Testis (tissue), 3 donors: ENCODE measurements around the gene ZMYND19. TPM values are rescaled to one million over a fixed set of nuclear protein-coding genes. Genes with fewer than 3 reads are reported as not detected.
A peak's percentile ranks its signal among the peaks of the same experiment; 100 is the strongest.

ENCODE experiments used
- DNase-seq: peaks from one replicate; pipeline ENCODE4 v3.0.0-alpha.2; 2019
- H3K27ac ChIP-seq, 2 donors: fragments of 200-600 bp; sonication (generic); one replicate each; pipeline ENCODE4 v1.5.1; 2019
- H3K27me3 ChIP-seq: fragments of 200-600 bp; sonication (generic); one replicate; pipeline ENCODE4 v1.5.1; 2019
- H3K36me3 ChIP-seq: fragments of 200-600 bp; sonication (generic); one replicate; pipeline ENCODE4 v1.5.1; 2017; ENCODE audit warnings: low read depth; ENCODE audit errors: missing control alignments
- H3K4me1 ChIP-seq: fragments of 200-600 bp; sonication (generic); one replicate; pipeline ENCODE4 v1.5.1; 2019
- H3K4me3 ChIP-seq, 2 donors: fragments of 200-600 bp; sonication (generic); one replicate each; pipeline ENCODE4 v1.5.1; 2017 to 2019
- H3K9me3 ChIP-seq: fragments of 200-600 bp; sonication (generic); one replicate; pipeline ENCODE4 v1.5.1; 2017
- POLR2A ChIP-seq: fragments of 450-650 bp; IDR thresholded peaks from one replicate; pipeline ENCODE4 v1.6.1; 2017; ENCODE audit warnings: antibody characterized with exemption, mild to moderate bottlenecking, moderate library complexity
- WGBS, 2 donors: methylation state at CpG; one replicate each; pipeline ENCODE4 v1.1.5; 2018; 5-methylcytosine and 5-hydroxymethylcytosine counted together
- intact Hi-C: fragments of 100-400 bp; cut with DNase I; formaldehyde crosslinking; loops from one replicate; pipeline ENCODE4 v1.15.1; 2023; ENCODE audit warnings: low total_unique reads
- polyA plus RNA-seq: library from polyadenylated mRNA; stranded (reverse); fragments of 350-450 nt; fragmentation: Illumina TruSeq; extraction: RNeasy Lipid Tissue Mini Kit (QIAGEN cat#74804); gene quantifications from one replicate; pipeline ENCODE4 v1.2.3, GENCODE V29; 2014; ENCODE audit warnings: low read depth, low replicate concordance; ENCODE audit not compliant: insufficient read depth
- total RNA-seq, 2 donors: library from RNA; depleted of rRNA; stranded (reverse); fragments of >200 nt; gene quantifications; one replicate each; pipeline ENCODE4 v1.2.3, GENCODE V29; 2016
- TF ChIP-seq, protein P1 (sequence below), 3 experiments: fragments of 450-650 bp in 2 of 3; fragments of 200-600 bp in 1 of 3; sonication (generic) in 1 of 3; IDR thresholded peaks; one replicate each; pipeline ENCODE4 v1.5.1; 2016 to 2019; ENCODE audit warnings: antibody characterized with exemption in 3 of 3, mild to moderate bottlenecking in 2 of 3, moderate library complexity in 1 of 3

Gene ZMYND19
- total and polyA plus RNA-seq, 3 donors from 2014 or later = 72.2 to 81.0 (median 73.8) TPM

GRCh38 chr9:137593176-137593575 is 2.9 kb upstream of the ZMYND19 start:
- Histone ChIP-seq H3K4me3 (no peak overlapping the region), H3K4me1 (peaks cover 9% of the 10 kb centered on the region), H3K27ac (no peak overlapping the region), H3K27me3 (no peaks in the 10 kb centered on the region), H3K36me3 (no peaks in the 10 kb centered on the region), H3K9me3 (no peaks in the 10 kb centered on the region)
- TF ChIP-seq POLR2A = no peak
- TF ChIP-seq, protein P1, sequence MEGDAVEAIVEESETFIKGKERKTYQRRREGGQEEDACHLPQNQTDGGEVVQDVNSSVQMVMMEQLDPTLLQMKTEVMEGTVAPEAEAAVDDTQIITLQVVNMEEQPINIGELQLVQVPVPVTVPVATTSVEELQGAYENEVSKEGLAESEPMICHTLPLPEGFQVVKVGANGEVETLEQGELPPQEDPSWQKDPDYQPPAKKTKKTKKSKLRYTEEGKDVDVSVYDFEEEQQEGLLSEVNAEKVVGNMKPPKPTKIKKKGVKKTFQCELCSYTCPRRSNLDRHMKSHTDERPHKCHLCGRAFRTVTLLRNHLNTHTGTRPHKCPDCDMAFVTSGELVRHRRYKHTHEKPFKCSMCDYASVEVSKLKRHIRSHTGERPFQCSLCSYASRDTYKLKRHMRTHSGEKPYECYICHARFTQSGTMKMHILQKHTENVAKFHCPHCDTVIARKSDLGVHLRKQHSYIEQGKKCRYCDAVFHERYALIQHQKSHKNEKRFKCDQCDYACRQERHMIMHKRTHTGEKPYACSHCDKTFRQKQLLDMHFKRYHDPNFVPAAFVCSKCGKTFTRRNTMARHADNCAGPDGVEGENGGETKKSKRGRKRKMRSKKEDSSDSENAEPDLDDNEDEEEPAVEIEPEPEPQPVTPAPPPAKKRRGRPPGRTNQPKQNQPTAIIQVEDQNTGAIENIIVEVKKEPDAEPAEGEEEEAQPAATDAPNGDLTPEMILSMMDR (IDR thresholded peaks at IDR 0.05) = no peak
- WGBS, 2 donors = 82 to 91% methylated on average over 12 of the region's 12 CpGs
- DNase-seq = no peak
- intact Hi-C loops = no loop called here

DNA sequence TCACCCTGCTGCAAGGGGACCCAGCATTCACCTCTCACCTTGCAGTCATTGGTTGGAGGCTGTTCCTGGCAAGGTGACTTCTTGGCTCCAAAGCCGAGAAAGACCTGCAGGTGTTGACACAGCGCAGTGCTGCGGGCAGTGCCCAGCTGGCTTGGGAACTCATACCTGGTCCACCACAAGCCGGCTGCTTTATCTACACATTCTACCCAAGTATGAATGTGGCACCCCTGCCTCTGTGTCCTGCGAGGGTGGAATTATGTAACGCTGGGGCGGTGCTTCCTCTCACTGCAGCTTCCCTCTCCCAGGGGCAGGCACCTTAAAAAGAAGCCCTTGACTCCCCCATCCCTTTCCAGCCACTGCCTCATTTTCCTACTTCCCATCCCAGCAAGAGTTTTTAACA is 2.5 kb upstream of the ZMYND19 start:
- TF ChIP-seq, protein P1 (IDR thresholded peaks at IDR 0.05) = no peak
- TF ChIP-seq POLR2A = no peak
- H3K4me3 ChIP-seq = no peak overlapping the region
- intact Hi-C loops = no loop called here
- H3K4me1 ChIP-seq = peaks cover 9% of the 10 kb centered on the region
- no peaks in the 10 kb centered on the region for H3K9me3 ChIP-seq
- H3K36me3 ChIP-seq = no peaks in the 10 kb centered on the region
- 77 to 87% methylated on average over 3 to 7 of the region's 7 CpGs for WGBS, 2 donors
- no peak for DNase-seq
- no peaks in the 10 kb centered on the region for H3K27me3 ChIP-seq
- no peak overlapping the region for H3K27ac ChIP-seq

GRCh38 chr9:137590123-137590468 is 216 bp downstream of the ZMYND19 start:
- Histone ChIP-seq H3K4me3 (peak overlapping the region in 1 of 2 donors; percentile 66), H3K9me3 (no peaks in the 10 kb centered on the region), H3K27ac (no peak overlapping the region), H3K36me3 (no peaks in the 10 kb centered on the region), H3K27me3 (no peaks in the 10 kb centered on the region), H3K4me1 (peaks cover 9% of the 10 kb centered on the region)
- intact Hi-C loops = no loop called here
- WGBS, 2 donors = 5% methylated on average over 4 of the region's 61 CpGs; no CpG with 5 or more reads in 1 of the 2 donors
- TF ChIP-seq POLR2A = no peak
- TF ChIP-seq, protein P1 (IDR thresholded peaks at IDR 0.05) = no peak
- DNase-seq = no peak

GRCh38 chr9:137589441-137590122 is 730 bp downstream of the ZMYND19 start:
- intact Hi-C loops = no loop called here
- Histone ChIP-seq H3K27me3 (no peaks in the 10 kb centered on the region), H3K27ac (peak overlapping the region in 1 of 2 donors; percentile 14), H3K4me3 (peak overlapping the region; percentile 63 to 66), H3K36me3 (no peaks in the 10 kb centered on the region), H3K4me1 (peaks cover 9% of the 10 kb centered on the region), H3K9me3 (no peaks in the 10 kb centered on the region)
- TF ChIP-seq, protein P1 (IDR thresholded peaks at IDR 0.05) = no peak
- no peak for TF ChIP-seq POLR2A
- 10 to 50% methylated on average over 3 to 38 of the region's 58 CpGs for WGBS, 2 donors
- DNase-seq = no peak

GRCh38 chr9:137588891-137589290 is 1.4 kb downstream of the ZMYND19 start:
- Histone ChIP-seq H3K36me3 (no peaks in the 10 kb centered on the region), H3K4me3 (no peak overlapping the region), H3K4me1 (peaks cover 9% of the 10 kb centered on the region), H3K27me3 (no peaks in the 10 kb centered on the region), H3K27ac (no peak overlapping the region), H3K9me3 (no peaks in the 10 kb centered on the region)
- WGBS, 2 donors = 49 to 80% methylated on average over 2 to 6 of the region's 6 CpGs
- TF ChIP-seq, protein P1 (IDR thresholded peaks at IDR 0.05) = no peak
- TF ChIP-seq POLR2A = no peak
- intact Hi-C loops = no loop called here
- DNase-seq = no peak
